Gastrocnemius medialis (tissue), 4 donors: ENCODE data around the gene RADX. TPM values are rescaled to one million over a fixed set of nuclear protein-coding genes. Genes with fewer than 3 reads are reported as not detected.

ENCODE experiments used
- ATAC-seq, 2 donors: fragments of 150-250 bp; one replicate each; pipeline ENCODE4 v1.9.1; 2016
- DNase-seq, 2 donors: peaks; one replicate each; pipeline ENCODE4 v3.0.0-alpha.2; 2019
- H3K27ac ChIP-seq, 4 donors: fragments of 200-600 bp; sonication (generic); 1 replicate in 1 of 4; 2 replicates in 3 of 4; pipeline ENCODE4 v1.5.1; 2016 to 2018; ENCODE audit warnings: mild to moderate bottlenecking in 2 of 4, moderate library complexity in 1 of 4
- H3K27me3 ChIP-seq, 3 donors: fragments of 200-600 bp; sonication (generic) in 2 of 3; 1 replicate in 1 of 3; 2 replicates in 2 of 3; pipeline versions ENCODE4 v1.5.1 to v1.6.0; 2016 to 2019; ENCODE audit warnings: mild to moderate bottlenecking in 1 of 3, moderate library complexity in 1 of 3
- H3K36me3 ChIP-seq, 2 donors: fragments of 200-600 bp; sonication (generic) in 1 of 2; one replicate each; pipeline ENCODE4 v1.5.1; 2017 to 2018
- H3K4me1 ChIP-seq, 2 donors: fragments of 200-600 bp; sonication (generic) in 1 of 2; one replicate each; pipeline ENCODE4 v1.5.1; 2016 to 2017; ENCODE audit warnings: mild to moderate bottlenecking in 2 of 2
- H3K4me3 ChIP-seq, 4 donors: fragments of 200-600 bp; sonication (generic) in 3 of 4; 1 replicate in 1 of 4; 2 replicates in 3 of 4; pipeline ENCODE4 v1.5.1; 2016 to 2019; ENCODE audit warnings: mild to moderate bottlenecking in 2 of 4
- H3K9me3 ChIP-seq, 3 donors: fragments of 200-600 bp; sonication (generic) in 2 of 3; 1 replicate in 1 of 3; 2 replicates in 2 of 3; pipeline ENCODE4 v1.5.1; 2016 to 2019
- POLR2A ChIP-seq, 2 donors: fragments of 450-650 bp; IDR thresholded peaks; one replicate each; pipeline ENCODE4 v1.6.1; 2017; ENCODE audit warnings: antibody characterized with exemption in 2 of 2, mild to moderate bottlenecking in 2 of 2, moderate library complexity in 2 of 2
- in situ Hi-C, 4 donors: fragments of 200-750 bp; cut with MboI; loops; one replicate each; pipeline versions ENCODE4 v1.15.0 to v1.8.0; 2017; ENCODE audit warnings: low sequenced_read_pairs in 4 of 4
- intact Hi-C: fragments of 100-400 bp; cut with DNase I; formaldehyde crosslinking; loops from one replicate; pipeline ENCODE4 v1.15.1; 2023; ENCODE audit warnings: low total_unique reads
- total RNA-seq, 4 donors: library from RNA; depleted of rRNA; stranded (reverse); fragments of >200 nt; gene quantifications; one replicate each; pipeline versions ENCODE4 v1.1.0 to v1.2.3, GENCODE V29; 2016
- TF ChIP-seq, protein P1 (sequence below), 5 experiments: fragments of 450-650 bp in 3 of 5; fragments of 200-600 bp in 2 of 5; sonication (generic) in 2 of 5; IDR thresholded peaks in 4 of 5; conservative IDR thresholded peaks in 1 of 5; 1 replicate in 4 of 5; 2 replicates in 1 of 5; pipeline ENCODE4 v1.5.1; 2016 to 2019; ENCODE audit warnings: antibody characterized with exemption in 5 of 5, mild to moderate bottlenecking in 3 of 5, moderate library complexity in 3 of 5

RADX gene
- total RNA-seq, 4 donors from 2014 or later = 0.12 to 1.7 (median 0.82) TPM

DNA sequence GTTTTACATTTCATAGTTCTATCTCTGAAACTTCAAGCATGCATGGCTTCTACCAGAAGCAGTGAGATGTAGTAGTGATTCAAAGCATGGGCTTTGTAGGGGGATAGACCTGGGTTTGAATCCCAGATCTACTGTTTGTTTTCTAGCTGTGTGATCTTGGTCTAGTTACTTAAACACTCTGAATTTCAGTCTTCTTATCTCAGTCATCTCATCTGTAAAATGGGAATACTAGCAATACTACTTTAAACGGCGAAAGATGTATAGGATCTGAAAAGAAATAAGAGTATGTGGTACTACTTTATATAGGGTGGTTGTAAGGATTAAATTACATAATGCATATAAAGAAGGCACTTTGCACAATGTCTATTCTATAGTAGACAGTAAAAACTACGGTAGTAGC, 94.7 kb downstream of the RADX start:
- no peak for TF ChIP-seq POLR2A (IDR thresholded peaks at IDR 0.05)
- TF ChIP-seq, protein P1, sequence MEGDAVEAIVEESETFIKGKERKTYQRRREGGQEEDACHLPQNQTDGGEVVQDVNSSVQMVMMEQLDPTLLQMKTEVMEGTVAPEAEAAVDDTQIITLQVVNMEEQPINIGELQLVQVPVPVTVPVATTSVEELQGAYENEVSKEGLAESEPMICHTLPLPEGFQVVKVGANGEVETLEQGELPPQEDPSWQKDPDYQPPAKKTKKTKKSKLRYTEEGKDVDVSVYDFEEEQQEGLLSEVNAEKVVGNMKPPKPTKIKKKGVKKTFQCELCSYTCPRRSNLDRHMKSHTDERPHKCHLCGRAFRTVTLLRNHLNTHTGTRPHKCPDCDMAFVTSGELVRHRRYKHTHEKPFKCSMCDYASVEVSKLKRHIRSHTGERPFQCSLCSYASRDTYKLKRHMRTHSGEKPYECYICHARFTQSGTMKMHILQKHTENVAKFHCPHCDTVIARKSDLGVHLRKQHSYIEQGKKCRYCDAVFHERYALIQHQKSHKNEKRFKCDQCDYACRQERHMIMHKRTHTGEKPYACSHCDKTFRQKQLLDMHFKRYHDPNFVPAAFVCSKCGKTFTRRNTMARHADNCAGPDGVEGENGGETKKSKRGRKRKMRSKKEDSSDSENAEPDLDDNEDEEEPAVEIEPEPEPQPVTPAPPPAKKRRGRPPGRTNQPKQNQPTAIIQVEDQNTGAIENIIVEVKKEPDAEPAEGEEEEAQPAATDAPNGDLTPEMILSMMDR (IDR thresholded peaks at IDR 0.05 in 4 of 5, conservative IDR thresholded peaks at IDR 0.05 in 1 of 5) = no peak
- DNase-seq (no peak), ATAC-seq (no peak)
- no peaks in the 10 kb centered on the region for H3K27me3 ChIP-seq
- in situ Hi-C loops (no loop called here), intact Hi-C loops (no loop called here)
- no peak overlapping the region for H3K27ac ChIP-seq
- no peak overlapping the region for H3K4me3 ChIP-seq
- H3K36me3 ChIP-seq = no peaks in the 10 kb centered on the region
- H3K9me3 ChIP-seq = no peaks in the 10 kb centered on the region
- H3K4me1 ChIP-seq = peaks cover 11 to 15% of the 10 kb centered on the region in 2 donors

DNA sequence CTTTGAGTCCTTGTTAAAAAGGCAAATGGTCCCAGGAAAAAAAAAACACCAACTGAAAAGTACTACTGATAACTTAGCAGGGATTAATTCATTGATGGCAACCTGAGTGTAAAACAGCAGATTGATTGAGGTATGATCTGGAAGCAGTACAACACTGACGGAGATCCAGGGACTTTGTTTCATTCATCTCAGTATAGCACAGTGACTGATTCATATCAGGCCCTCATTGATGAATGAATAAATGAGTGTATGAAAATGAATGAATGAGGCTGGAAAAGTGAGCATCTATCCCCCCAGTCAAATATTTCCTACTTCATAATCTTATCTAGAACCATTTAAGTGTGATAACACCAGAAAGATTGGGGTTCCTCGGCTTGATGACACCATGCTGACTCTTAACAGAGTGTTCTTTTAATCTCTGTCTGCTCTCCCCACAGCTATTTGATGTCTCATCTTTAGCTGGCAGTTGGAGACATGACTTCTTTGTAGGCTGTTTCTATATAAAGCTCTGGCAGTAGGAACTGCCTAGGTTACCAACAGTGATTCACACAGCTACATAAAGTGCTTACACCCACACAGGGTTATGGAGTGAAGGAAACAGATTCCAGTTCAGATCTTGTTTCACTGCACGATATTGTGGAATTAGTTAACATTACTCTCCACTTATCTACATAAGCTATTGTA, 96.1 kb downstream of the RADX start:
- Histone ChIP-seq H3K36me3 (no peaks in the 10 kb centered on the region), H3K27me3 (no peaks in the 10 kb centered on the region), H3K4me3 (no peak overlapping the region), H3K27ac (peak overlapping the region; percentile 66 to 85 (median 75)), H3K4me1 (peaks cover 11 to 15% of the 10 kb centered on the region in 2 donors), H3K9me3 (no peaks in the 10 kb centered on the region)
- TF ChIP-seq, protein P1 (IDR thresholded peaks at IDR 0.05 in 4 of 5, conservative IDR thresholded peaks at IDR 0.05 in 1 of 5) = no peak
- TF ChIP-seq POLR2A (IDR thresholded peaks at IDR 0.05) = no peak
- peak; percentile 9 to 18 for DNase-seq
- in situ Hi-C loops (no loop called here), intact Hi-C loops (loop anchor here (2.0 kb wide), 1 partner anchor 19 kb away; the partner anchor contains the start of gene RNF128)
- ATAC-seq = peak; percentile 100

DNA sequence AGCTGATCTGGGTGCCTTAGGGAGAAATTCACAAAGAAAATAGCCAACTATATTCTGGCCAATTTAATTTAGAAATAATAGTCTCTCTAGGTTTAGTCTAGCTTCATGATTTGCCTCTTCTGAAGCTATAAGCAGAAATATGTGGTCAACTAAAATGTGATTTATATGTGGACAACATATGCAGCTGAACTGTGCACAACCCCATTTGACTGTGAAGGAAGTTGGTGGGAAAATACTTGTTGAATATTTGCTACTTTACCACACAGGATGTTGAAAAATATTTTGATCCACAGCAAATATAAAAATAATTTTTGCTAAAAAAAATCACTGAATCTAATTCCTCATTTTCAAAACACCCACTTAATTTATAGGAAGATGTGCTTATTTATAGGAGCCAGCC, 99.0 kb downstream of the RADX start:
- Histone ChIP-seq H3K27me3 (no peaks in the 10 kb centered on the region), H3K4me1 (peaks cover 11 to 15% of the 10 kb centered on the region in 2 donors), H3K27ac (no peak overlapping the region), H3K36me3 (no peaks in the 10 kb centered on the region), H3K4me3 (no peak overlapping the region), H3K9me3 (no peaks in the 10 kb centered on the region)
- in situ Hi-C loops = no loop called here
- no peak for ATAC-seq
- TF ChIP-seq, protein P1 (IDR thresholded peaks at IDR 0.05 in 4 of 5, conservative IDR thresholded peaks at IDR 0.05 in 1 of 5) = no peak
- TF ChIP-seq POLR2A (IDR thresholded peaks at IDR 0.05) = no peak
- intact Hi-C loops = no loop called here
- no peak for DNase-seq

DNA sequence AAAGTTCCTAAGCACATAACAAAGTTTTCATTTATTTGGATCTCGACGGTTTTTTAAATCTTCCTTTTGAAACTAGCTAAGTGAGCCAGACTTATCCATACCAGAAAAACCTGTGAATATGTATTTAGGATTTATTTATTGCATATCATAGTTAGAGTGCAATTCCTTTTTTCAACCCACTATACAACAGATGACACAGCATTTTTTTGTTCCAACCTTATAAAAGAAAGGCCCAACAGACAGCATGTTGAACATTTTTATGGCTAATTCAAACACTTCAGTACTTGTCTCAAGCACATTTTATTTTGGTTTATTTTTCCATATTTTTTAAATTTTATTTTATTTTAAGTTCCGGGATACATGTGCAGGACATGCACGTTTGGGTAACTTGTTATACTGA, 99.6 kb downstream of the RADX start:
- intact Hi-C loops (no loop called here), in situ Hi-C loops (no loop called here)
- no peak for ATAC-seq
- no peak for TF ChIP-seq POLR2A (IDR thresholded peaks at IDR 0.05)
- TF ChIP-seq, protein P1 (IDR thresholded peaks at IDR 0.05 in 4 of 5, conservative IDR thresholded peaks at IDR 0.05 in 1 of 5) = no peak
- peaks cover 11 to 15% of the 10 kb centered on the region in 2 donors for H3K4me1 ChIP-seq
- no peak overlapping the region for H3K4me3 ChIP-seq
- no peaks in the 10 kb centered on the region for H3K36me3 ChIP-seq
- DNase-seq = no peak
- no peak overlapping the region for H3K27ac ChIP-seq
- no peaks in the 10 kb centered on the region for H3K9me3 ChIP-seq
- H3K27me3 ChIP-seq = no peaks in the 10 kb centered on the region
